ENCODE results near the gene CCDC85B.

Gene CCDC85B

GRCh38 chr11:65884716-65885092, 5.8 kb upstream of the CCDC85B start:
- Histone ChIP-seq H3K4me3 (ENCODE audit: low read depth in 1 of 2, low read length in 2 of 2) (no peak overlapping the region), H3K27me3 (ENCODE audit: insufficient read depth, low read length, poor library complexity) (no peaks in the 10 kb centered on the region), H3K79me2 (ENCODE audit: insufficient read depth, low read length) (peaks cover 21% of the 10 kb centered on the region), H3K9me3 (ENCODE audit: insufficient read depth, low read length, severe bottlenecking) (no peaks in the 10 kb centered on the region), H3K9ac (ENCODE audit: low read depth, low read length) (no peak overlapping the region), H3K4me1 (ENCODE audit: insufficient read depth, low read length) (peaks cover 49% of the 10 kb centered on the region), H3K4me2 (ENCODE audit: insufficient read depth, low read length) (peak overlapping the region; percentile 41), H2AFZ (ENCODE audit: low read depth, low read length) (no peak overlapping the region), H3K36me3 (ENCODE audit: insufficient read depth, low read length) (peaks cover 57% of the 10 kb centered on the region), H4K20me1 (ENCODE audit: insufficient read depth, low read length) (peaks cover 15% of the 10 kb centered on the region), H3K27ac (ENCODE audit: low read length) (0 out of 2 replicates have a peak overlapping the region, but pooled peaks have one; percentile 8)
- peak; percentile 57 for ATAC-seq (ENCODE audit: insufficient read depth, low read depth)
- peak; percentile 80 for DNase-seq
- TF ChIP-seq, protein P1, sequence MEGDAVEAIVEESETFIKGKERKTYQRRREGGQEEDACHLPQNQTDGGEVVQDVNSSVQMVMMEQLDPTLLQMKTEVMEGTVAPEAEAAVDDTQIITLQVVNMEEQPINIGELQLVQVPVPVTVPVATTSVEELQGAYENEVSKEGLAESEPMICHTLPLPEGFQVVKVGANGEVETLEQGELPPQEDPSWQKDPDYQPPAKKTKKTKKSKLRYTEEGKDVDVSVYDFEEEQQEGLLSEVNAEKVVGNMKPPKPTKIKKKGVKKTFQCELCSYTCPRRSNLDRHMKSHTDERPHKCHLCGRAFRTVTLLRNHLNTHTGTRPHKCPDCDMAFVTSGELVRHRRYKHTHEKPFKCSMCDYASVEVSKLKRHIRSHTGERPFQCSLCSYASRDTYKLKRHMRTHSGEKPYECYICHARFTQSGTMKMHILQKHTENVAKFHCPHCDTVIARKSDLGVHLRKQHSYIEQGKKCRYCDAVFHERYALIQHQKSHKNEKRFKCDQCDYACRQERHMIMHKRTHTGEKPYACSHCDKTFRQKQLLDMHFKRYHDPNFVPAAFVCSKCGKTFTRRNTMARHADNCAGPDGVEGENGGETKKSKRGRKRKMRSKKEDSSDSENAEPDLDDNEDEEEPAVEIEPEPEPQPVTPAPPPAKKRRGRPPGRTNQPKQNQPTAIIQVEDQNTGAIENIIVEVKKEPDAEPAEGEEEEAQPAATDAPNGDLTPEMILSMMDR (IDR thresholded peaks at IDR 0.05; ENCODE audit: borderline replicate concordance, extremely low read depth, low read length, poor library complexity, severe bottlenecking) = peak; percentile 100
- TF ChIP-seq EZH2 (IDR thresholded peaks at IDR 0.05; ENCODE audit: borderline replicate concordance, low read depth, low read length, severe bottlenecking) = no peak

- Histone ChIP-seq H4K20me1 (ENCODE audit: insufficient read depth, low read length) (peaks cover 15% of the 10 kb centered on the region), H3K4me2 (ENCODE audit: insufficient read depth, low read length) (peak overlapping the region; percentile 41; the same call in 1 of the 2 replicates), H3K9me3 (ENCODE audit: insufficient read depth, low read length, severe bottlenecking) (no peaks in the 10 kb centered on the region), H3K36me3 (ENCODE audit: insufficient read depth, low read length) (peaks cover 57% of the 10 kb centered on the region), H3K27ac (ENCODE audit: low read length) (no peak overlapping the region), H3K9ac (ENCODE audit: low read depth, low read length) (no peak overlapping the region), H3K27me3 (ENCODE audit: insufficient read depth, low read length, poor library complexity) (no peaks in the 10 kb centered on the region), H3K79me2 (ENCODE audit: insufficient read depth, low read length) (peaks cover 21% of the 10 kb centered on the region), H2AFZ (ENCODE audit: low read depth, low read length) (no peak overlapping the region), H3K4me1 (ENCODE audit: insufficient read depth, low read length) (peaks cover 53% of the 10 kb centered on the region), H3K4me3 (ENCODE audit: low read depth in 1 of 2, low read length in 2 of 2) (no peak overlapping the region)
- ATAC-seq (ENCODE audit: insufficient read depth, low read depth) (no peak), DNase-seq (no peak)
- TF ChIP-seq, protein P1 (IDR thresholded peaks at IDR 0.05; ENCODE audit: borderline replicate concordance, extremely low read depth, low read length, poor library complexity, severe bottlenecking) = no peak
- TF ChIP-seq EZH2 (IDR thresholded peaks at IDR 0.05; ENCODE audit: borderline replicate concordance, low read depth, low read length, severe bottlenecking) = no peak
Measured at GRCh38 chr11:65885231-65885630, 5.2 kb upstream of the CCDC85B start.

DNA sequence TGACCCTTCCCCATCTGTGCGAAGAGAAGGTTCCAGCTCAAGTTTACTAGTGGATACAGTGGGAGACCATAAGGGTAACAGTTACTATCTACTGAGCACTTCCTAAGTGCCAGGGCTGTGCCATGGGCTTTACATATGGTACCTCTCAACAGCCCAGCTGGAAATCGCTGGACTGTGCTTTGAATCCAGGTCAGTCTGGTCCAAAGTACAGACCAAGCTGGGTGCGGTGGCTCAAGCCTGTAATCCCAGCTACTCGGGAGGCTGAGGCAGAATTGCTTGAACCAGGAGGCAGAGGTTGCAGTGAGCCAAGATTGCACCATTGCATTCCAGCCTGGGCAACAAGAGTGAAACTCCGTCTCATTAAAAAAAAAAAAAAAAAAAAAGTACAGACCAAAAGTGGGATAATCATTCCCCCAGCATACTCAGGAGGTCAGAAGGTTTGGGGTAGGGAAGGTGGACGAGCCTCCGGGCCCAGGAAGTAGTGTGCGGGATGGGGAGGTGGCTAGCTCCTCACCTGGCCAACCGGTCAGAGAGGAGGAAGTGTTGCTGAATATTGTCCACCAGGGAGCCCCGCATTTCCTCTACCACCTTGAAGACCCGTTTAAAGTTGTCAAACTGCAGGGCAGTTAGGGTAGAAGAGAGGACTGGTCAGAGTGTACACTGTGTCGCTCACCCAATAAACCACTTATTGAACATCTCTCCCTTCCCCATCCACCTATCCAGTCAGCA, 4.5 kb upstream of the CCDC85B start:
- Histone ChIP-seq H3K36me3 (ENCODE audit: insufficient read depth, low read length) (peaks cover 57% of the 10 kb centered on the region), H3K79me2 (ENCODE audit: insufficient read depth, low read length) (peaks cover 23% of the 10 kb centered on the region), H3K9me3 (ENCODE audit: insufficient read depth, low read length, severe bottlenecking) (no peaks in the 10 kb centered on the region), H4K20me1 (ENCODE audit: insufficient read depth, low read length) (peaks cover 13% of the 10 kb centered on the region), H2AFZ (ENCODE audit: low read depth, low read length) (no peak overlapping the region), H3K4me1 (ENCODE audit: insufficient read depth, low read length) (peaks cover 59% of the 10 kb centered on the region), H3K4me2 (ENCODE audit: insufficient read depth, low read length) (no peak overlapping the region), H3K27me3 (ENCODE audit: insufficient read depth, low read length, poor library complexity) (no peaks in the 10 kb centered on the region), H3K4me3 (ENCODE audit: low read depth in 1 of 2, low read length in 2 of 2) (no peak overlapping the region), H3K27ac (ENCODE audit: low read length) (no peak overlapping the region), H3K9ac (ENCODE audit: low read depth, low read length) (no peak overlapping the region)
- ATAC-seq (ENCODE audit: insufficient read depth, low read depth) (no peak), DNase-seq (no peak)
- TF ChIP-seq EZH2 (IDR thresholded peaks at IDR 0.05; ENCODE audit: borderline replicate concordance, low read depth, low read length, severe bottlenecking) = no peak
- TF ChIP-seq, protein P1 (IDR thresholded peaks at IDR 0.05; ENCODE audit: borderline replicate concordance, extremely low read depth, low read length, poor library complexity, severe bottlenecking) = no peak
